HG02970 (cell line): Measurements from ENCODE around the gene LMNA.
"Not testable (repeated sequence)": the region's sequence is repeated elsewhere in the genome, so short reads cannot be mapped to it uniquely, and the experiment has no call there.

Experiments used
- ATAC-seq: cut with Tn5 transposase; IDR thresholded peaks from one replicate; pipeline ENCODE4 v1.9.1; 2021; ENCODE audit warnings: mild to moderate bottlenecking, moderate library complexity, moderate number of reproducible peaks; ENCODE audit not compliant: unreplicated experiment, low FRiP score

Gene LMNA

DNA sequence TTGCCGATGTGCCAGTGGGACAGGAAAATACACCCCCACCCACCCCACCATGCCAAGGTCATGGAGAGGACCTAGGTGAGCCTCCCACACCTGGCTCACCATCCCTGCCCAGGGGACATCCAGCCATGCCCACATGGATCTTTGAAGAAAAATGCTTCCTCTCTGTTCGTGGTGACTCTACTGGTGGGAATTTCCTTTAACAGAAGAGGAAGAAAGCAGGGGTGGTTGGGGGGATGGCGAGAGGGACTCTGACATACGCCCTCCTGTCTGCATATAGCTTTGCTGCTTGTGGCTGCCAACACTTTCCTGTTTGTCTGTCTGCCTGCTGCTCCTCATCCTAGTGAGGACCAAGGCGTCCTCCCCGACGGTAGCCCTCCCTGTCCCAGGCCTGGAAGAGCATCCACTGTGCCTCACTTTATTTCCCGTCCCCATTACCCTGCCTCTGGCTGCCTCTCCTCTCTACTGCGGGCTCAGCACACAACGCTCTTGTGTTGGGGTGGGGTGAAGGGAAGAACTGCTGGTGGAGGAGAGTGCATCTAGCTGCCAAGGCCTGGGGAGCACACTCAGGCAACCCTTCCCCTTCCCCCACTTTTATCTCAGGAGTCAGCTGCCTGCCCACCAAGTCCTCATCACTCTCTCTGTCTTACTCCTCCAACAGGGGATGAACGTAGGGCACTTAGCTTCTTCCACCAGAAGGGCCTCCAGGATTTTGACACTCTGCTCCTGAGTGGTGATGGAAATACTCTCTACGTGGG, 41.4 kb downstream of the LMNA start:
- no peak for ATAC-seq

GRCh38 chr1:156157506-156157905, 43.0 kb downstream of the LMNA start:
- no peak for ATAC-seq

- no peak for ATAC-seq
These were observed 43.5 kb downstream of the LMNA start for GRCh38 chr1:156157966-156158365.

DNA sequence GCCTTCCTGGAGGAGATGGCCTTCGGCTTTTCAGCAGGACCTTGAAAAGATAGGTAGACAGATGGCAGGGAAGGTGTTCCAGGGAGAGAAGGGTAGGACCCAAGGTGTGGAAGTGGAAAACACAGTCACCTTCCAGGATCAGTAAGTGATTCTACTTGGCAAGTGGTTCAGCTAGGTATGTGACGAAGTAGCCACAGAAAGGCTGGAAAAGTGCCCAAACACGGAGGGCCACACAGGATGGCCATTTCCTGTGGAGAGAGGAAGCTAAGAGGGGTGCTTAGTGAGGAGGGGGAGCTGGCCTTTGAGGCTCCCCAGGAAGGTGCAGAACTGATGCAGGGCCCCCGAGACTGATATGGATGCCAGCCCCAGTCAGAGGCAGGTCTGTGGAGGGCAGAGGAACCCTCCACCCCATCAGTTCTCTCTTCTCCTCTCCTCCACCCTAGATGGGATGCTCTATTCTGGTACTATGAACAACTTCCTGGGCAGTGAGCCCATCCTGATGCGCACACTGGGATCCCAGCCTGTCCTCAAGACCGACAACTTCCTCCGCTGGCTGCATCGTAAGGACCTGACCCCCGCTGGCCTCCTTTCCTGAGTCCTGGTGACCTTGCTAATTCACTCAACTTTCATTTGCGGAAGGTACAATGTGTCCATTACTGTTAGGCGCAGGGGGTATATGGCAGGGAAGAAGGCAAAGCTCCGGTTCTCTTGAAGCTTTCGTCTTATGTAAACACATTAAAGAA, 45.7 kb downstream of the LMNA start:
- no peak for ATAC-seq

GRCh38 chr1:156160743-156161171, 46.2 kb downstream of the LMNA start:
- no peak for ATAC-seq

GRCh38 chr1:156162430-156163037, 48.0 kb downstream of the LMNA start:
- ATAC-seq = no peak

- ATAC-seq = no peak
These were observed 49.2 kb downstream of the LMNA start for GRCh38 chr1:156163712-156164111.

GRCh38 chr1:156164125-156164831, 49.8 kb downstream of the LMNA start:
- ATAC-seq = no peak

DNA sequence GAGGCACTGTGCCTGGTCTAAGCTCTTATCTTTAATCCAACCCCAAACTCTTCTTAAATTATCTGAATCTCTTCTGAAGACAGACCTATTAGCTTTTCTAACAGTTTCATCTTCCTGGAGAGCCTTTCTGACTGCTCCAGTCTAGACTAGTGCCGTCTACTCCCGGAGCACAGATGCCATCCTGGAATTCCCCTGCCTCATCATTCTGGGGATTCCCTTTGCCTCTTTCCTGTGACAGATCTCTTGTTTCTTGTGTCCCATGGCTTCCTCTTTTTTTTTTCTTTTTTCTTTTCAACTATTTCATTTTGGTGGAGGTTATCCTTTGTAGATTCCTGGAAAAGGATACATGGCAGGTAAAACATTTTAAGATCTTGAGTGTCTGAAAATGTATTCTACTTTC, 50.6 kb downstream of the LMNA start:
- no peak for ATAC-seq

DNA sequence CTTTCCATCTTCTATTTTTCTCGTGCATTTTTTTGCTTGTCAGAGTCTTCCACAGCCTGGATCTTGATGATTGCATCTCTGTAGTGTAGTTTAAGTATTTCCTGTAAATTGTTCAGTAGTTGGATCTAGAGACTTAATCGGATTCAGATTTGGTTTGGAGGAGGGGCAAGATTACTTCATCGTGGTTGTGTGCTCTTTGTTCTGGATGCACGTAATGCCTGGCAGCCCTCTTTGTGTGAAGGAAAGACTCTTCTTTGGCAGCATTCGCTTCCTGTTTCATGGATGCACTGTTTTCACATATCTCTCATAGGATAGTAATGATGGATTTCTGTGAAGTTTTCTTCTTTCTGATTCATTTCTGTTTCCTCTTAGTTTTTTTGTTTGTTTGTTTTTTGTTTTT, 53.0 kb downstream of the LMNA start:
- ATAC-seq = no peak

GRCh38 chr1:156172696-156173470, 58.4 kb downstream of the LMNA start:
- no peak for ATAC-seq

- ATAC-seq = no peak
These were observed 62.2 kb downstream of the LMNA start for GRCh38 chr1:156176610-156177210.

DNA sequence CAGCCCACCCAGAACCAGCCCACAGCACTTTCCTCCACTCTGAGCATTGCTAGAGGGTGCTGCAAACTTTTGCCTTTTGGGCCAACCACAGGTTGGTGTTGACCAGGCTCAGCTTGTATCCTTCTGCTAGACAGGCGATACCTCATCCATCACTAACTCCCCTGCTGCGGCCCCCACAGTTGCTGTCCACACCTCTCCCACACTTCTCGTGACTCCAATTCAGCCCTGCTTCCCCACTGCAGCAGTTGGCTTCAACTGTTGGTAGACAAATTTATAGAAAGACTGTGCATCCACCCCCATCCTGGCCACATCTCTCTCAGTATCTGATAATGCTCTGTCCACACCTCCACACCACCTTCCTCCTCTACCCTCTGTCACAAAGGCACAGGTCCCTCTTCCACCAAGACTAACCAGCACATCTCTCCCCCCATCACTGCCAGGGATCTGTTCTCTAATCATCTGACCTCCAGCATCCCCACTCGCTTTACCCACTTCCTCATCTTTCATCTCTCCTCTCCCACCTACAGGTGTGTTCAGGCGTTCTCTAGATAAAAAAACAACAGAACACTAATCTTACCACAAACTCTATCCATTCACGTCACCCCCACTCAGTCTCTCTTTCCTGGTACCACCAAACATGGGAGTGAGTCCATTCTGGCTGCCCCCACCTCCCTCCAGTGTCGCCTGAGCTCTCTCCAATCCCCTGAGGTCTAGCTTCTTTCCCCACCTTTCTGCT, 63.6 kb downstream of the LMNA start:
- ATAC-seq = no peak

DNA sequence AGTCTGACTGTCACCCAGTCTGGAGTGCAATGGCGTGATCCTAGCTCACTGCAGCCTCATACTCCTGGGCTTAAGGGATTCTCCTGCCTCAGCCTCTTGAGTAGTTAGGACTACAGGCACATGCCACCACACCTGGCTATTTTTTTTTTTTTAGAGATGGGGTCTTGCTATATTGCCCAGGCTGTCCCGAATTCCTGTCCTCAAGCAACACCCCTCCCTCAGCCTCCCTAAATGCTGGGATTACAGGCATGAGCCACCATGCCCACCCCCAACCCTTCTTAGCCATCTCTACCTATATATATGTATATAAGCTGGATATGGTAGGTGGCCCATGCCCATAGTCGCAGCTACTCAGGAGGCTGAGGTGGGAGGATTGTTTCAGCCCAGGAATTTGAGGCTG, 66.0 kb downstream of the LMNA start:
- no peak for ATAC-seq

DNA sequence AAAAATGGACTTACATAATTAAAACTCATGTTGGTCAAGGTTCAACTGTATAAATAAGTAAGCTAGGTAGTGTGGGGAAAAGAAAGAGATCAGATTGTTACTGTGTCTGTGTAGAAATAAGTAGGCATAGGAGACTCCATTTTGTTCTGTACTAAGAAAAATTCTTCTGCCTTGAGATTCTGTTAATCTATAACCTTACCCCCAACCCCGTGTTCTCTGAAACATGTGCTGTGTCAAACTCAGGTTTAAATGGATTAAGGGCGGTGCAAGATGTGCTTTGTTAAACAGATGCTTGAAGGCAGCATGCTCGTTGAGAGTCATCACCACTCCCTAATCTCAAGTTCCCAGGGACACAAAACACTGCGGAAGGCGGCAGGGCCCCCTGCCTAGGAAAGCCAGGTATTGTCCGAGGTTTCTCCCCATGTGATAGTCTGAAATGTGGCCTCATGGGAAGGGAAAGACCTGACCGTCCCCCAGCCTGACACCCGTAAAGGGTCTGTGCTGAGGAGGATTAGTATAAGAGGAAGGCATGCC, 66.9 kb downstream of the LMNA start:
- not testable (repeated sequence) for ATAC-seq

GRCh38 chr1:156182010-156182779, 67.7 kb downstream of the LMNA start:
- ATAC-seq = not testable (repeated sequence)

DNA sequence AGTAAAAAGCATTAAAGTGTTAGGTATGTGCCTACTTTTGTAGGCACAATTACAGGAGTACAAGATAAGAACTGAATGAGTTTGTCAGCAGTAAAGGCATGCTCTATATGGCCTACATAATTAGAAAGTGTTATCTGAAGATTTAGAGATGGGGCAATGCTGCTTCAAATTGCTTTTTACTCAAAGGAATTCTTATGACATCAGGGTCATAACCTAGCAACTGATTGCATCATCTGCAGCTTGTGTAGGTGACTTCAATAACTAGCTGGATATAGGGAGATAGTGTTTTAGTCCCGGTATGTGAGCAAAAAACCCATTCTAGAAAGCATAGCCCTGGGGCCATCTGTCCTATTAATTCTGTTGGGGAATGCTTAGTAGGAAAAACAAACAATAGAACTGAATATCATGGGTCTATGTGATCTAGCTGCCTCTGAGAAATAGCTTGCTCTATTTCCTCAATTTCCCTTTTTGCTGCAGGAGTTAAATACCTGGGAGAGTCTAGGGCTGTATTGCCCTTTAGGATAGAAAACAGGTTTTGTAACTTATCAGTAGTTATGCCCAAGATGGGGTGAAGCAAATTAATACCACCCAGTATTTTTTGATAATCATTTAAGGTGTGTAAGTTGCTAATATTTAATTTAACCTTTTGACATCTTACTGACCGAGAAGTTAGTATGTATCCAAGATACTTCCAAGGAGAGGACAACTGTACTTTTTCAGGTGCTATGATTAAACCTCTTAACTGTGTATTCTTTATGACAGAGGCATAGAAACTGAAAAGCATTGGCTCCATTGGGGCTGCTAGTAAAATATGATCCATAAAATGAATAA, 72.1 kb downstream of the LMNA start:
- not testable (repeated sequence) for ATAC-seq
